CD4-positive, alpha-beta T cell treated with Interferon gamma for 1 hour (primary cell): ENCODE results near the gene COG5.

ENCODE experiments used
- DNase-seq: peaks from one replicate; pipeline ENCODE4 v3.0.0-alpha.2; 2020

COG5 gene

DNA sequence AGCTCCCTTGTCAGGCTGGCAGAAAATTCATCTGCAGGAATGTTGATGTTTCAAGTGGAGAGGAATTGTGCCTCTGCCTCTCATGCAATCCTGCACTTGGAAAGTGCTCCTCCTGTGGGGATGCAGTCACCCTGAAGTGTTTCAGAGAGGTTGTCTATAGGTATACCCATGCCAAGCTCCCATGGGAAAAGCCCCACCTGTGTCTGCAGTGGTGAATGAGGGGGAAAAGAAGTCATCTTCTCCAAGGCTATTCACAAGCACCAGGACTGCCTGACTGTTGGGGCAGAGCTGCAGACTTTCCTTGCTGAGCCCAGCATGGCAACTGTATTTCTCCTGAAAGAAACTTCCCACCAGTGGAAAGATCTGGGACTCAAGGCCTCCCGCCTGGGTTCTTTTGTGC, 58.4 kb downstream of the COG5 start:
- no peak for DNase-seq

DNA sequence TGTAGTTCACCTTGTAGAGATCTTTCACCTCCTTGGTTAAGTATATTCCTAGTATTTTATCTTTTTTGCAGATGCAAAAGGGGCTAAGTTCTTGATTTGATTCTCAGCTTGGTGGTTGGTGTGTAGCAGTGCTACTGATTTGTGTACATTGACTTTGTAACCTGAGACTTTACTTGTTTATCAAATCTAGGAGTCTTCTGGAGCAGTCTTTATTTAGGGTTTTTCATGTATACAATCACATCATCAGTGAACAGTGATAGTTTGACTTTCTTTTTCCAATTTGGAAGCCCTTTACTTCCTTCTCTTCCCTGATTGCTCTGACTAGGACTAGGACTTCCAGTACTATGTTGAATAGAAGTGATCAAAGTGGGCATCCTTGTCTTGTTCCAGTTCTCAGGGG, 60.0 kb downstream of the COG5 start:
- DNase-seq = no peak

DNA sequence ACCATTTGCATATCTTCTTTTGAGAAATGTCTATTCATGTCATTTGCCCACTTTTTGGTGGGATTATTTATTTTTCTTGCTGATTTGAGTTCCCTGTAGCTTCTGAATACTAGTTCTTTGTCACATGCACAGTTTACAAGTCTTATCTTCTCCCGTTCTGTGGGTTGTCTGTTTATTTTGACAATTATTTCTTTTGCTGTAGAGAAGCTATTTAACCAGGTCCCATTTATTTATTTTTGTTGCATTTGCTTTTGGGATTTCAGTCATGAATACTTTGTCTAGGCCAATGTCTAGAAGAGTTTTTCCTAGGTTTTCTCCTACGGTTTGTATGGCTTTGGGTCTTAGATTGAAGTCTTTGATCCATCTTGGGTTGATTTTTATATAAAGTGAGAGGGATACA, 60.9 kb downstream of the COG5 start:
- DNase-seq = no peak

DNA sequence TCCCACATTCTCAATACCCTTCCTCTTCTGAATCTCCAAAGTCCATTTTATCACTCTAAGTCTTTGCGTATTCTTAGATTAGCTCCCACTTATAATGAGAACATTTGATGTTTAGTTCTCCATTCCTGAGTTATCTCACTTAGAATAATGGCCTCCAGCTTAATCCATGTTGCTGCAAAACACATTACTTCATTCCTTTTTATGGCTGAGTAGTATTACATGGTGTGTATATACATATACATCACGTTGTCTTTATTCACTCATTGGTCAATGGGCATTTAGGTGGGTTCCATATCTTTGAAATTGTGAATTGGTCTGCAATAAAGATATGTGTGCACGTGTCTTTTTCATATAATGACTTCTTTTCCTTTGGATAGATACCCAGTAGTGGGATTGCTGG, 61.6 kb downstream of the COG5 start:
- no peak for DNase-seq

DNA sequence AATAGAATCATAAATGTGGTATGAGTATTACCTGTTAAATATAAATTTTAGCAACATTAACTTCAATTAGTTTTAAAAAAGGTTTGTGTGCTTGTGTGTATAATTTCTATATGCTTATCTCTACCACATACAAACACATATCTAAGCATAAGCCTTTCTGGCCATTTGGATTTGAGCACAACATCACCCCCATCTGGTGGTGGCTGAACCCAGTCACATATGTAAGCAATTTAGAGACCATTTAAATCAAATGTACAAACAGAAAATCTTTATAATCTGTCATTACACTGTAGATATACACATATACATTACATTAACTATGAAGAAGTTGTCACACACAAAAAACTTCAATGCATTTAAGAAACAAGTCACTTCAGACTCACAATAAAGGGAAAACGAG, 62.1 kb downstream of the COG5 start:
- DNase-seq = no peak

DNA sequence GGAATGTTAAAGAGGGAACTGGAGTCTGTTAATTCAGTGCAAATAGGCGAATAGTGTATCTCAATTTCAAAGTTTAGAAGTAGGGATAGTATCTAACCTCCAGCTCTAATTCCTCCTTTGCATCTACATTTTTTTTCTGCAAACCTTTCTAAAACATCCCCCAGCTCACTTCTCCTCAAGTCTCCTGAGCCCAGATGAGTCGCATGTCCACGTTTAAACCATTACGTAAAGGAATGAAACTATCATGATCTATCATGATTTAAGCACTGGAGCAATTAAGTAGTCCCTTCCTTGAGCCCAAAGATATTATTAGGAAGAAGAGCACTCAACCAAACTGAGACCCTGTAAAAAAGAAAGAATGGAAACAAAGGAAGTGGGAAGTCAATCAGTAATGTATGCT, 64.0 kb downstream of the COG5 start:
- no peak for DNase-seq

DNA sequence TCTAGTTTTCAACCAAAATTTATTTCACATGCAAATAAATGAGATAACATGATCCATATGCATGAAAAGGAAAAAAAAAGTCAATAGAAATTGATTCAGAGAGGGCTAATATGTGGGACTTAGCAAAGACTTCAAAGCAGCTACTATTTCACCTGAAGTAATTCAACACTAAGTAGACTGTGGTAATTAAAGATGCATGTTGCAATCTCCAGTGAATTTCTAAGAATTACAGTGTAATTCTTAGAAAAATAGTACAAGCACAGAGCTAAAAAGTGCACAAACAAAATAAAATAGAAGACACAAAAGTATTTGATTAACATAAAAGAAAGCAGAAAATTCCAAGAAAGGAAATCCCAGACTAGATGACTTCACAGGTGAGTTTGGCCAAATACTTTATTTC, 68.2 kb downstream of the COG5 start:
- no peak for DNase-seq

DNA sequence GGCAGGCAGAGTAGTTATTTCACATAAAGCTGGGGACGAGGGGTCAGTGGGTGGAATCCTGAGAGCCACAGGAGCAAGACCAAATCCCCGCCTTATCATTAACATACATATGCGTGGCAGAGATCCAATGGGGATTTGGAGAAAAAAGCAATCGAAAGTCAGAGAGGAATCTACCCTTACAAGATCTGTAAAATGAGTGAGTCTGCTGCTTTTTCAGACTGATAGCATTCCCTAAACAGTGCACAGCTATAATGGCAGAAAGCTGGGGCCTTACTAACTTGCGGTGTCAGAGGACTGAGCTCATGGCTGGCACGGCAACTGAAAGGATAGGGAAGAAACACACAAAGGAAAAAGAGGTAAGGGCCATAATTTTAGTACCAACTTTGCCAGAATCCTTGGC, 68.8 kb downstream of the COG5 start:
- no peak for DNase-seq

DNA sequence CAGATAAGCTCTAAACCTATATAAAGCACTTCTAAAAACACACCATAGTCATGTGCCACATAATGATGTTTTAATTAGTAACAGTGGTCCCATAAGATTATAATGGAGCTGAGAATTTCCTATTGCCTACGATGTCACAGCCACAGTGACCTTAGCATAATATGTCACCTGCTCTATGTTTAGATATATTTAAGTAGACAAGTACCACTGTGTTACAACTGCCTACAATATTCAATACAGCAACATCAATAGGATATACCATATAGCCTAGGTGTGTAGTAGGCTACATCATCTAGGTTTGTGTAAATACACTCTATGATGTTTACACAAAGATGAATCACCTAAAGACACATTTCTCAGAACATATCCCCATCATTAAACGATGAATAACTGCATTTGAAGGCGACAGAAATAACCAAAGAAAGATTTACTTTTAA, 69.4 kb downstream of the COG5 start:
- DNase-seq = no peak

DNA sequence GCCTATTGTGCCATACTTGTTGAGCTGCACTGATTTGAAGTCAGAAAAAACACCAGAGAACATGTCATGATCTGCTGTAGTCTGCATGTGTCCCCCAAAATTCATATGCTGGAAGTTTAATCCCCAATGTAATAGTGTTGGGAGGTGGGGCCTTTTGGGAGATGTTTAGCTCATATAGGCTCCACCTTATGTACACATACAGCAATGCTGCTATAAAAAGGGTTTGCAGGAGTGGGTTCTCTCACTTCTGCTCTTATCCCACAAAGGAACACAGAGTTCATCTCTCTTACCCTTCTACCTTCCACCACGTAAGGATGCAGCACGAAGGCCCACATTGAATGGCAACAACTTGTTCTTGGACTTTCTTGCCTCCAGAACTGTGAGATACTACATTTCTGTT, 70.8 kb downstream of the COG5 start:
- DNase-seq = no peak

DNA sequence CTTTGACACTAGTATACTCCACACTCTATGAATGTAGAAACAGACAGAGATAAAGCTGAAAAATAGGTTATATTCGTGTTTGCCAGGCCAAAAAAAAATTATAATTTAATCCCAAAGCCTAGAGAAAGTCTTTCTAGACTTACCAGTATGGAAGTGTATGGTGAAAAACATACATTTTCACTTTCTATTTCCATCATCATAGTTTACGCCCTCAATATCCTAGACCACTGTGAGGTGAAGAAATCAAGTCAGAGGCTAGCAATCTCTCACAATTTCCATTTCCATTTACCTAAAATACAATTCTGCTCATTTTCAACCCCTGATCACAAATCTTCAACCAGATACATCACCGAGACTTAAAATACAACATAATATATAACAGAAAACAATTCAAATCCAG, 77.7 kb downstream of the COG5 start:
- no peak for DNase-seq

DNA sequence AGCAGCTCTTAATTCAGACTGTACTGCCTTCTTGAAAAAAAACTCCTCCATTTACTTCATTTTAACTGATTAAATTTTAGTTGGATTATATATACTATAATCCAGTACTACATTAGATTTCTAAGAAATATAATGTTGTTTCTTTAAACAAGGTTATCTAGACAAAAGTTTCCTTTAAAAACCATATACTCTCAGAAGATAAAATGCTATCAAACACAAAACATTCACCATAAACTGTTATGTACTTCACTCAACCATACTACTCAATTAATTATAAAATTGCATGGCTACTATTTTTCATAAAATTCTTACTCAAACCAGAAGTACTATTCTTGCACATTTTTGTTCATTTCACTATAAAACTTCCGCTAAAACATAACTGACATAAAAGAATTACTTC, 81.1 kb downstream of the COG5 start:
- DNase-seq = no peak

DNA sequence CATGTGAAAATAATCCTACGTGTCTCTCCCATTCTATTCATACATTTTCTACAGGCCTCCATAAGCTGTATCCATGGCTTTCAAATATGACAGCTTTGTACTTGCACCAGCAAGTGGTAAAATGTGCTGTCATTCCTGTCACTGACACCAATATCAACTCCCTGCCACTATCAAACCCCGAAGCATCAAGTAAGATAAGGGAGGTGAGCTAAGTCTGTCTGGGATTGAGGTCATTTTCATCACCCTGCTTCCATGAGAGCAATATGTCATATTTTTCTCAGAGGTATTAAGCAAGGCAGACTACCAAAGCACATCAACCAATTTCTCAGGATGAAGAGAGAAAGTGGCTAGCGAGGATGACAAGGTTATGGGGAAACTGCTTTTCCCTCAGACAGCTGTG, 82.8 kb downstream of the COG5 start:
- no peak for DNase-seq

DNA sequence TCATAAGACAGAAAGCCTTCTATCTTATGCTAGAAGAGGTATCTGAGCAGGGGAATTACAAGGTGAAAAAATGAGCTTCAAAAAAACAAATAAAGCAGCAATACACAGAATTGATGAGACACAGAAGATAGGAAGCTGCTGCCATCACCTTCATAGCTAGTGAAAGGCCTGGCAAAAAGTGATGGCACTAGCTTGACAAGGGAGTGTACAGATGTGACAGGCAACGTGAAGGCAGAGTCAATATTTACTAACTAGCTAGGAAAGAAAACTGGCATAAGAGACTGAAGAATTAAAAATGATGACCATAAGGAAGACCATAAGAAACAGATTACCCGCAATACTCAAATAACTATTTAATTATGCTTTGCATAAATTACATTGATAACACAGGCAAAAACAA, 84.4 kb downstream of the COG5 start:
- DNase-seq = no peak

DNA sequence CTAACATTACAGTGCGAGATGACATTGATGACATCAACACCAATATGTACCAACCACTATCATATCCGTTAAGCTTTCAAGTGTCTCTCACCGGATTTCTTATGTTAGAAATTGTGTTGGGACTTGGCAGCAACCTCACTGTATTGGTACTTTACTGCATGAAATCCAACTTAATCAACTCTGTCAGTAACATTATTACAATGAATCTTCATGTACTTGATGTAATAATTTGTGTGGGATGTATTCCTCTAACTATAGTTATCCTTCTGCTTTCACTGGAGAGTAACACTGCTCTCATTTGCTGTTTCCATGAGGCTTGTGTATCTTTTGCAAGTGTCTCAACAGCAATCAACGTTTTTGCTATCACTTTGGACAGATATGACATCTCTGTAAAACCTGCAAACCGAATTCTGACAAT, 89.6 kb downstream of the COG5 start:
- DNase-seq = no peak

DNA sequence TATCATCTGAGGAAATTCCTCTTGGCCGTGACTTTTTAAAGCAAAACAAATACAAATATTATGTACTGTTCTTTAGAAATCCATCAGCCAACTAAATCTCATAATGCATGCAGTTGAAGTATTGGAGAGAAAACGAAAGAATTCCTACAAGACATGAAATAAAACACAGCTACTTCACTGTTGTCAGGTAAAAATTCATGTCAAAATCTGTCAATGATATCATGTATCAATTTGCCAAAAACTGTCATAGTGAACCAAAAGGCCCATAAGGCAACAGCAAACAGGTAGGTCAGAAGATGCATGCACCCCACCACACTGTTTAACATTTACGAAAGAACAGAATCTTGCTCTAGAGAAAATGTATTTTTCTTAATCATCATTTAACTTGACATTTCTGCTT, 91.6 kb downstream of the COG5 start:
- no peak for DNase-seq

DNA sequence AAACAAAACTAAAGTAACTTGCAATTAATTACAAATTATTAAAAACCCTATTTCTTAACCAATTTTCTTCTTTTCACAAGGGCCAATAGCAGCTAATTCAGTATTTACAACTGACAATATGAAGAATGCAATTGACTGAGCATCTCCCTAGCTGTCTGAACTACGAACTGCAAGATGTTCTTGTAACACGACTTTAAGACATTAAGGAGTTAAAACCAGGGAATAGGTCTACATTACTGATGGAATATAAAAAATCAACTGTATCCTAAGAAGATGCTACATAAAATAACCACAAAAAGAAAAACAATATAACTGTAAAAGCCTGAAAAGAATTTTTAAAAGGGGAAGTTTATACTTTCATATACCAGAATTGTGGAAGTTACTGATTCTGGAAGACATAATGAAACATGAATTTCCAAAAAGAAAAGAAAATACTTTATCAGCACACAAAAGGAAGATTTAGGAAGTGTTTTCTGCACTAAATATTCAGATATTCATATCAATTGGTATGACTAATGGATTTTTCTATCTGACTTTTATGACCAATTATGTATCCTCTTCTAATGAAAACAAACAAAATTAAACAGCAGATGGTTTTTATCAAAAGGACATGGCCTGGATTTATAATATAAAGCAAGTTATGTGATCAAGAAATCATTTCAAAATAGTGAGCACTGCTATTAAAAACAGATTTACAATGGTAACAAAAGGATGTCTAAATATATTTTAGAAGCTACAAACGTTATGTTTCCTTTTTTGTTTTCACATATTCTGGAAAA, 92.2 kb downstream of the COG5 start:
- no peak for DNase-seq

DNA sequence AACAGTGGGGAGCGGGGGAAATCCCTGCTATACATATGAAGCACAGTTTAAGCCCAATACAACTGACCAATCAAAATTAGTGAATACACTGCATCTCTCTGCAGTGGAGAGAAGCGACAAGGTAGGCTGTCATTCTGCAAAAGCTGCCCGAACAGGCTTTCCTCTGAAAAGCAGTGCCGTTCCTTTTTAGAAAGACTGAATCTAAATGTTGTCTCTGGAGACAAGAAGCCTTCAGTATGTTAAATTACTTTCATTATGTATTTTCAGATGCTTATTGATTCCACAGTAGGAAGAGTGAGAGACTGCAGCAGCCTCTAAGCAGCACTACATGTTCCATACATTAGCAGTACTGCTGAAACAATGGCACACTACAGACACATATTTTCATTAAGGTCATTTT, 93.8 kb downstream of the COG5 start, which contains the start of gene GPR22:
Gene GPR22 (plus strand): TSS at position 129 of the 400 bp plus-strand sequence. CDS start 4,004 bp downstream, outside the sequence.
- no peak for DNase-seq

DNA sequence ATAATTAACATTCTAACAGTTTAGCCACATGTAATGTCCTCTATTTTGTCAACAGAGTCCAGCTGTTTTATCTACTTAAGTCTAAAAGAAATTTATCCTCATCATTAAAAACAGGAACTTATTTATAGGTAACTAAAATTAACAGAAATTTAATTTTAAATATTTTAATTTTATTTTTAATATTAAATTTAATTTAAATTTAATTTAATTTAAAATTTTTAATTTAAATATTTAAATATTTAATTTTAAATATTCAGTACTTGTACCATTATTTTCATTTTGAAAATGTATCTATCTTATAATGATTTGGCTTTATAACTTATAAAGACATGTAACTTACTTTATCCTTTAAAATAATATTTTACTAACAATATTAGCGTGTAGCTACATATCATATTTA, 94.9 kb downstream of the COG5 start:
- no peak for DNase-seq

DNA sequence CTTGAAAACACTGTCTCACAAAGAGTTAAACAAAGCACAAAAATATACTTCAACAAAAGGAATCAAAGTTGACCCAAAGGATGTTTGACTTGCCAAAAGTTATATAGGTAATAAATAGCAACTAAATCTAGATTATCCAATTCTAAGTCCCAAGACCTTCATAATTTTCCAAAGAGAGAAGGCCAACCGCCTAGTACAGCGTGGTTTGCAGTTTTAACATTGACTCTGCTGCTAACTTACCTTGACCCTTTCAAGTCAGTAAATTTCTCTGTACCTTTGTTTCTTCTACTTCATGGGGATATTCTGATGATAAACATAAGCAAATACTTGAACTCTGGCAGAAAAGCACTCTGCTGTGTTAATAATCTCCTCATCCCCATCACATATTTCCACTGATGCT, 95.7 kb downstream of the COG5 start:
- no peak for DNase-seq

DNA sequence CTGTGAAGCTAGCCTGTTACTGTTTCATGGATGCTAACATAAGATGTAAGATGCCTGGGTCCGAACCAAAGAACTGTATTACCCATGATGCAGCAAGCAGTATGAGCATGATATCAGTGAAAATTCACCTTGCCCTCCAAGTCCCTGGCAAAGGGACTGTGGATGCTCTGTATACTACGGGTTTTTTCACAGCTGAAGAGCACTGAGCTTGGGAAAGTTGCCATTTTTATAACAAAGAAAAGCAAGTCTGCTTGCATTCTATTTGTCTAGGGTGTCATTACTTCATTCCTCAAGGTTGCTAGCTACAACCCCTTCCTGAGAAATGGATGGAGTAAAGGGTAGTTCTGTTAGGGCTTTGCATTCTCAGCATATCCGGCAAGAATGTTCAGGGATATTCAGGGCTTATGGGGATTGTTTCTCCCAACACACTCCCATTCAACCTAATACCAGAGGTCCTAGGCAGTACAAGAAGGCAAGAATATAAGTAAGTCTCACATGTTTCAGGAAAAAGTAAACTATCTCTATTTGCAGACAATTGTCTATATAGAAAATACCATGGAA, 99.0 kb downstream of the COG5 start:
- DNase-seq = no peak

DNA sequence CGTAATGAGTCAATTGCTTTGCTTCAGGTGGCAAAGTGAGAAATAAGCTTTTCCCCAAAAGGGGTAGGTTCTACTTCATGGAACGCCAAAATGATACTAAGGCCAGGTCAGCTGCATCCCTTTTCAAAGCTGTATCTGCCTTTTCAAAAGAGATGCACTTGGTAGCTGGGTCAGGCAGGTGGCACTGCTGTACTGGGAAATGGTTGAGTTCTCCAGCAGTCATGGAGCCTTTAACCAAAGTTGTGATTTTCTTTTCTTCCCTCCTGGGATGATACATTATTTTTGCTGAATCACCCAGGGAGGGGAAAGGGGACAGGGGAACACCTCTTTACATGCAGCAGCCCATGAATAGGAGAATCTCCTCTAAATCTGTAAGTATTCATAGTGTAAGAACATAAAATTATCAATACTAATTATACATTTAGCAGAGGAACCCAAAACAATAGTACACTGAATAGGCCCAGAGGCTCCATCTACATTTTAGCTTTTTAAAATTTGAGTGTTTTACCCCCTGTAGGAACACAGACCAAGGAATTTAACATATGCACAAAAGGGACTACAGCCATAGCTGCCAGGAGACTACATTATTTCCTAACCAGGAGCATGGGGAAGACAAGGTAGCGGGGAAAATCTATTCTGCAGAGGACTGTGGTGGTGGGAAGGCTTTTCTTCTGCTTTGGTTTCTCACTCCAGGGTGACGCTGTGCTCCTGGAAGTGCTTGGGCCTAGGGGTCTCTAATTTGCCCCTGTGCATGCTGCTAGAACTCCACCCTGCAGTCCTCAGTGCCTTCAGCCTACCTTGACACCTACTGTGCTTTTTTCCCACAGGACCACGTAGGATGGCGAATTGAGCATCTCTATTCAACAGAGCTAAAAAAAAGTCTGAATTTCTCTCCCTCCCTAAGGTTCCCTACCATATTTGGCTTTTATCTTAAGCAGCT, 100.3 kb downstream of the COG5 start:
- peak; percentile 32 for DNase-seq

DNA sequence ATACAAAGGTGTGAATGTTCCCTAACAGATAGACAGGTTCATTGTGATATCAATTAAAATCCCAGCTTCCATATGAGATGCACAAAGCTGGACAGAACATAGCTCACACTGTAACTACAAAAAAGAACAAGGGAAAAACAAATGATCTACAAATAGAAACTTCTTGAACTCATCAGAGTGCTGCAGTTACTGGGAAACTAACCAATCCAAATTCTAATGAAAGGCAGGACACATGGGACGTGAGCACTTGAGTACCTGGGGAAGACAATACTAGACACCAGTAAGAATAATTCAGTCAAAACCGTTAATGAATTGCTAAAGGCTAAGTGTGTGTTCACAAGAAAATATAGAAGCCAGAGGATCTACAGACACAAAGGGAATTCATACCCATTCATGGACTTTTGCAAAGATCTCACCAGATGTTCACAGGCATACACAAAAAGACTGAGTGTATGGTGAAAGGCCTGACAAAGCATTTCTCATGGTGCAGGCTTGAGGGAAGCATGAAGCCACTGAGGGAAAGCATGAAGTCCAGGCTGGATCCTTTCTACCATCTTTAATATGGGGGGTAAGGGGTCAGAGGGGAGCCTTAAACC, 101.7 kb downstream of the COG5 start:
- no peak for DNase-seq
